ENCODE data around the gene SRPK2.

- no peak for TF ChIP-seq POLR2A (IDR thresholded peaks at IDR 0.05; ENCODE audit: low read depth, low read length)
- TF ChIP-seq POLR2AphosphoS5 (IDR thresholded peaks at IDR 0.05; ENCODE audit: low read depth, low read length) = no peak
Observed at GRCh38 chr7:105307163-105307672, 81.5 kb downstream of the SRPK2 start.

All from GM12892 (cell line).